ENCODE results near the gene ASF1B. TPM values are rescaled to one million over a fixed set of nuclear protein-coding genes. Genes with fewer than 3 reads are reported as not detected.

Gene ASF1B
- total and polyA plus RNA-seq, 2 donors (not counting 3 experiments of a cell fraction or from before 2014, with no cell fraction given): 39.1 to 42.4 TPM

- dilution Hi-C loops (cut with MboI; ENCODE audit: extremely low pct_ligation_motif_present, low sequenced_read_pairs): no loop called here
- ChIA-PET POLR2A (no interaction called here), CTCF (interaction anchor here (0.8 kb wide), 2 partner anchors 11 to 184 kb away, joined by 3 to 4 read pairs; no protein-coding TSS in a partner anchor)
- Histone ChIP-seq H3K79me2 (ENCODE audit: control insufficient read depth, insufficient read depth, low read length) (no peaks in the 10 kb centered on the region), H3K4me1 (ENCODE audit: control insufficient read depth, extremely low read depth, insufficient read depth, low read length) (no peaks in the 10 kb centered on the region), H3K9me1 (replicated peaks; ENCODE audit: control insufficient read depth, extremely low read depth, insufficient read depth, low read length) (no peaks in the 10 kb centered on the region), H3K36me3 (ENCODE audit: control insufficient read depth in 2 of 2, extremely low read depth in 1 of 2, insufficient read depth in 2 of 2, low read length in 2 of 2) (no peaks in the 10 kb centered on the region), H2AFZ (ENCODE audit: low read depth, low read length) (no peak overlapping the region), H3K4me3 (replicated peaks in 1 of 3; ENCODE audit: insufficient read depth in 1 of 3, low read depth in 1 of 3, low read length in 3 of 3) (no peak overlapping the region), H3K27me3 (ENCODE audit: control insufficient read depth in 2 of 2, insufficient read depth in 2 of 2, low read length in 2 of 2) (no peaks in the 10 kb centered on the region), H3K27ac (ENCODE audit: insufficient read depth, low read depth, low read length) (no peak overlapping the region), H3K4me2 (ENCODE audit: insufficient read depth, low read length) (no peak overlapping the region), H3K9ac (replicated peaks; ENCODE audit: extremely low read depth, insufficient read depth, low read length) (no peak overlapping the region), H4K20me1 (replicated peaks; ENCODE audit: control insufficient read depth, extremely low read depth, insufficient read depth, low read length) (no peaks in the 10 kb centered on the region), H3K9me3 (replicated peaks; ENCODE audit: control insufficient read depth, insufficient read depth, low read length) (no peaks in the 10 kb centered on the region)
- intact Hi-C loops (cut with micrococcal nuclease): no loop called here
- DNase-seq (ENCODE audit: low read depth, low spot score) (no peak), FAIRE-seq (no peak)
- no peak for TF ChIP-seq POLR2A (IDR thresholded peaks at IDR 0.05; ENCODE audit: low read depth, low read length)
- no peak for TF ChIP-seq GATA2 (IDR thresholded peaks at IDR 0.05; ENCODE audit: insufficient read depth, insufficient read length, low read depth, low read length)
- TF ChIP-seq MYC (IDR thresholded peaks at IDR 0.05; ENCODE audit: low read depth, low read length): no peak
- no peak for TF ChIP-seq CTCF (IDR thresholded peaks at IDR 0.05; ENCODE audit: extremely low read depth in 1 of 2, insufficient read depth in 1 of 2, low read depth in 1 of 2, low read length in 2 of 2)
- no peak for TF ChIP-seq FOS (IDR thresholded peaks at IDR 0.05; ENCODE audit: borderline replicate concordance, insufficient read depth, low read length)
- no peak for TF ChIP-seq JUN (IDR thresholded peaks at IDR 0.05; ENCODE audit: borderline replicate concordance, insufficient read depth, insufficient read length, low read depth)
- no peak for TF ChIP-seq EZH2 (IDR thresholded peaks at IDR 0.05; ENCODE audit: borderline replicate concordance, low read depth, low read length, severe bottlenecking)
- TF ChIP-seq POLR2AphosphoS5 (IDR thresholded peaks at IDR 0.05; ENCODE audit: insufficient read depth, low read depth, low read length): no peak
- TF ChIP-seq, protein P1, sequence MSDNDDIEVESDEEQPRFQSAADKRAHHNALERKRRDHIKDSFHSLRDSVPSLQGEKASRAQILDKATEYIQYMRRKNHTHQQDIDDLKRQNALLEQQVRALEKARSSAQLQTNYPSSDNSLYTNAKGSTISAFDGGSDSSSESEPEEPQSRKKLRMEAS (IDR thresholded peaks at IDR 0.05; ENCODE audit: insufficient read depth, insufficient read length): no peak
- BruUV-seq (replicated peaks): no TSS peak
Measured at GRCh38 chr19:14164724-14165493, 28.5 kb upstream of the ASF1B start.
